HepG2 (cell line): ENCODE results near the gene PLEKHM2. TPM values are rescaled to one million over a fixed set of nuclear protein-coding genes. Genes with fewer than 3 reads are reported as not detected.

ENCODE experiments used
- ATAD3A ChIP-seq: sonication (generic); formaldehyde crosslinking; IDR thresholded peaks from 2 replicates; pipeline ENCODE4 v1.4.0; 2020; ENCODE audit warnings: missing genetic modification reagents
- GLI4 ChIP-seq: sonication (generic); formaldehyde crosslinking; IDR thresholded peaks from 2 replicates; pipeline ENCODE4 v1.5.1; 2020; ENCODE audit warnings: missing genetic modification reagents, mild to moderate bottlenecking, moderate library complexity, borderline replicate concordance
- HNRNPLL ChIP-seq: fragments of 200-400 bp; formaldehyde crosslinking; IDR thresholded peaks from 2 replicates; pipeline ENCODE4 v1.6.1; 2017; ENCODE audit warnings: mild to moderate bottlenecking, low read depth, low read length; ENCODE audit not compliant: poor library complexity, severe bottlenecking
- ISX ChIP-seq: sonication (generic); formaldehyde crosslinking; conservative IDR thresholded peaks from 2 replicates; pipeline ENCODE4 v1.5.0; 2020; ENCODE audit warnings: missing genetic modification reagents
- NAIF1 ChIP-seq: sonication (generic); formaldehyde crosslinking; IDR thresholded peaks from 2 replicates; pipeline ENCODE4 v1.5.0; 2020; ENCODE audit warnings: mild to moderate bottlenecking, missing genetic modification reagents, borderline replicate concordance
- NFKB2 ChIP-seq: sonication (generic); formaldehyde crosslinking; IDR thresholded peaks from 2 replicates; pipeline ENCODE4 v1.4.0; 2020; ENCODE audit warnings: missing genetic modification reagents, borderline replicate concordance
- NR0B2 ChIP-seq: sonication (generic); formaldehyde crosslinking; IDR thresholded peaks from 2 replicates; pipeline ENCODE4 v1.4.0; 2020; ENCODE audit warnings: mild to moderate bottlenecking, missing genetic modification reagents
- PPARG ChIP-seq: conservative IDR thresholded peaks from 2 replicates; pipeline ENCODE4 v1.6.1; 2016; ENCODE audit warnings: missing biosample characterization, missing genetic modification reagents
- RBM22 ChIP-seq: fragments of 200-400 bp; formaldehyde crosslinking; optimal IDR thresholded peaks from 2 replicates; pipeline ENCODE3; 2017; ENCODE audit warnings: mild to moderate bottlenecking, low read length, moderate library complexity
- SSRP1 ChIP-seq: IDR thresholded peaks from 2 replicates; pipeline ENCODE4 v1.6.1; 2016; ENCODE audit warnings: control low read depth
- TAF15 ChIP-seq: fragments of 200-400 bp; formaldehyde crosslinking; IDR thresholded peaks from one replicate; pipeline ENCODE4 v1.6.1; 2018; ENCODE audit warnings: mild to moderate bottlenecking, low read depth, low read length; ENCODE audit not compliant: poor library complexity, severe bottlenecking
- TEAD3 ChIP-seq: optimal IDR thresholded peaks from 2 replicates; pipeline ENCODE3; 2016; ENCODE audit warnings: borderline replicate concordance
- THAP9 ChIP-seq: sonication (generic); formaldehyde crosslinking; IDR thresholded peaks from 2 replicates; pipeline ENCODE4; 2020; ENCODE audit warnings: missing genetic modification reagents, mild to moderate bottlenecking, borderline replicate concordance
- TIGD3 ChIP-seq: sonication (generic); formaldehyde crosslinking; IDR thresholded peaks from 2 replicates; pipeline ENCODE4 v1.5.1; 2020; ENCODE audit warnings: mild to moderate bottlenecking, missing genetic modification reagents, borderline replicate concordance
- ZBTB33 ChIP-seq: sonication (generic); formaldehyde crosslinking; IDR thresholded peaks from 2 replicates; pipeline ENCODE4 v1.4.0; 2020; ENCODE audit warnings: missing genetic modification reagents
- ZKSCAN1 ChIP-seq: fragments of 150-350 bp; IDR thresholded peaks from 2 replicates; pipeline ENCODE4 v1.6.1; 2014; ENCODE audit warnings: low read length
- ZNF160 ChIP-seq: sonication (generic); formaldehyde crosslinking; IDR thresholded peaks from 2 replicates; pipeline ENCODE4 v1.8.0; 2022; ENCODE audit warnings: mild to moderate bottlenecking, inconsistent platforms, missing genetic modification reagents
- ZNF709 ChIP-seq: sonication (generic); formaldehyde crosslinking; IDR thresholded peaks from 2 replicates; pipeline ENCODE4 v1.5.0; 2020; ENCODE audit warnings: mild to moderate bottlenecking, missing genetic modification reagents
- ZNF720 ChIP-seq: sonication (generic); formaldehyde crosslinking; IDR thresholded peaks from 2 replicates; pipeline ENCODE4 v1.4.0; 2020; ENCODE audit warnings: missing genetic modification reagents
- ZNF775 ChIP-seq: sonication (generic); formaldehyde crosslinking; IDR thresholded peaks from 2 replicates; pipeline ENCODE4 v1.4.0; 2020; ENCODE audit warnings: missing genetic modification reagents, mild to moderate bottlenecking, moderate library complexity, borderline replicate concordance
- ZNF878 ChIP-seq: sonication (generic); formaldehyde crosslinking; IDR thresholded peaks from 2 replicates; pipeline ENCODE4 v1.8.1; 2023; ENCODE audit warnings: mild to moderate bottlenecking, missing genetic modification reagents, moderate library complexity
- polyA plus RNA-seq, 8 experiments: library from polyadenylated mRNA; depleted of rRNA in 3 of 8; stranded (reverse) in 7 of 8; unstranded in 1 of 8; fragments of >200 nt; fragmentation: Illumina TruSeq in 4 of 8; extraction: Trizol in 4 of 8; gene quantifications; 2 replicates each; pipeline versions ENCODE4 v1.2.1 to v1.2.3, GENCODE V29; 2011 to 2016; ENCODE audit warnings: low read depth in 4 of 8, missing spikeins in 1 of 8, mixed read lengths in 1 of 8; ENCODE audit not compliant: insufficient read depth in 1 of 8
- total RNA-seq, 5 experiments: library from RNA; depleted of rRNA; stranded (reverse); fragments of >200 nt; fragmentation: Illumina TruSeq; extraction: Trizol; gene quantifications; 2 replicates each; pipeline ENCODE4 v1.2.3, GENCODE V29; 2016; ENCODE audit warnings: low read depth in 1 of 5

Gene PLEKHM2
- total and polyA plus RNA-seq, 2 of the 13 experiments (the other 11 are each of a cell fraction or from before 2014, with no cell fraction given), result 16.5 to 27.3 TPM

GRCh38 chr1:15736038-15736891, 52.1 kb downstream of the PLEKHM2 start, which contains the start of gene SLC25A34 (continued):
- TF ChIP-seq RBM22, result no peak
- no peak for TF ChIP-seq TIGD3 (CRISPR knock-in tag)
- no peak for TF ChIP-seq ZNF878 (CRISPR knock-in tag)
- no peak for TF ChIP-seq ZNF720
- TF ChIP-seq ATAD3A, result no peak
- peak; percentile 97 for TF ChIP-seq PPARG
- TF ChIP-seq ZKSCAN1, result no peak
- TF ChIP-seq THAP9 (CRISPR knock-in tag), result no peak; the same call in 1 of the 2 replicates
- no peak for TF ChIP-seq ZNF775
- TF ChIP-seq NR0B2 (CRISPR knock-in tag), result no peak
- TF ChIP-seq ZNF160 (CRISPR knock-in tag), result no peak
- TF ChIP-seq TEAD3 (CRISPR knock-in tag), result peak; percentile 11
- no peak for TF ChIP-seq GLI4 (CRISPR knock-in tag)
- no peak for TF ChIP-seq ISX
- no peak for TF ChIP-seq TAF15
- TF ChIP-seq ZBTB33, result no peak
- TF ChIP-seq NFKB2 (CRISPR knock-in tag), result no peak
- no peak for TF ChIP-seq NAIF1
- TF ChIP-seq HNRNPLL, result peak; percentile 25
- TF ChIP-seq ZNF709 (CRISPR knock-in tag), result no peak
- no peak for TF ChIP-seq SSRP1
